HG02943 (cell line): Measurements from ENCODE around the gene RGMB.
A peak's percentile ranks its signal among the peaks of the same experiment; 100 is the strongest.
"Not testable (repeated sequence)": the region's sequence is repeated elsewhere in the genome, so short reads cannot be mapped to it uniquely, and the experiment has no call there.

Source experiments
- ATAC-seq: cut with Tn5 transposase; IDR thresholded peaks from one replicate; pipeline ENCODE4 v1.9.1; 2021; ENCODE audit warnings: mild to moderate bottlenecking, low read depth, moderate library complexity; ENCODE audit not compliant: unreplicated experiment

RGMB gene, protein sequence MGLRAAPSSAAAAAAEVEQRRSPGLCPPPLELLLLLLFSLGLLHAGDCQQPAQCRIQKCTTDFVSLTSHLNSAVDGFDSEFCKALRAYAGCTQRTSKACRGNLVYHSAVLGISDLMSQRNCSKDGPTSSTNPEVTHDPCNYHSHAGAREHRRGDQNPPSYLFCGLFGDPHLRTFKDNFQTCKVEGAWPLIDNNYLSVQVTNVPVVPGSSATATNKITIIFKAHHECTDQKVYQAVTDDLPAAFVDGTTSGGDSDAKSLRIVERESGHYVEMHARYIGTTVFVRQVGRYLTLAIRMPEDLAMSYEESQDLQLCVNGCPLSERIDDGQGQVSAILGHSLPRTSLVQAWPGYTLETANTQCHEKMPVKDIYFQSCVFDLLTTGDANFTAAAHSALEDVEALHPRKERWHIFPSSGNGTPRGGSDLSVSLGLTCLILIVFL

DNA sequence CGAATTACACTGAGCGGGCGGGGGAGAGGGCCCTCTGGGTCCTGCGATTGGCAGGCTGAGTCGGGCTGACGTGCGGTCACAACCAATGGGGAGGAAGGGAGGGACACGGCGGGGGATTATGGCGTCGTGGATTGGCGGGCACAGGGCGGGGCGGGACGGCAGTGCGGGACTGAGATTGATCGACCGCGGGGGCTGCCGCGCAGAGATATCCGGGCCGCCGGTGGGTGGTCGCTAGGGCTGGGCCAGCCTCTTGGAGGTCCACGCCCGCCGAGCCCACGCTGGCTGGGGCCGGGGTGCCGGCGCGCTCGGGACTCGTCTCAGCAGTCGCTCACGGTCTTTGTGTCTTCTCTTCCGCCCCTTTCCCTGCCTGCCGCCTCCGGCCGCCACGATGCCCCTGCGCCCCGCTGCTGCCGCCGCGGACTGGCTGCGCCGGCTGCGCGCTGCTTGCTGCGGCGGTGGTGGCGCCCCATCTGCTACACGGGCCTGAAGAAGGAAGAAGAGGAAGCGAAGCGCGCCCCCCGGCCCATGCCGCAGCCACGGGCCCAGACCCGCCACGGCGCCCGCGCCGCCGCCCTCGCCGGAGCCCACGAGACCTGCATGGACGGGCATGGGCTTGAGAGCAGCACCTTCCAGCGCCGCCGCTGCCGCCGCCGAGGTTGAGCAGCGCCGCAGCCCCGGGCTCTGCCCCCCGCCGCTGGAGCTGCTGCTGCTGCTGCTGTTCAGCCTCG lies at the start of gene RGMB:
Gene RGMB, plus strand, starts transcription at position 200 of the 728 bp plus-strand sequence. Its CDS starts 408 bp downstream, at position 608.
- peak; percentile 91 for ATAC-seq

DNA sequence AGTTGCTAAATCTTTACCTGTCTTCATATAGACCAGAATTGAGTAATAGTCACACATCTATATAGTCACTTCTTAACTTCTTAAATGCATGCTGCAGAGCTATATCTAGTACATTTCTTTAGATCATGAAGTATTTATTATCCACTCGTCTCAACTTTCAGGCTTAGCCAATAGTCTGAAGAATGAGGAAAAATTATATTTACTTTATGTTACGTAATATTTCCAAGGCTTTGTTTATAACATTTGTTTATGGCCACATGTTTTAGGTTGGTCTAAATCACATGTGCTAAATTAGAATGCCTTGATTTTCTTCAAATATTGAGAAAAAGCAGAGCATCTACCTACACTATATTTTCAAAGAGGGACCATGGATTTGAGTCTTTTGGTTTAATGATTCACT lies 47.2 kb upstream of the RGMB start:
- no peak for ATAC-seq

DNA sequence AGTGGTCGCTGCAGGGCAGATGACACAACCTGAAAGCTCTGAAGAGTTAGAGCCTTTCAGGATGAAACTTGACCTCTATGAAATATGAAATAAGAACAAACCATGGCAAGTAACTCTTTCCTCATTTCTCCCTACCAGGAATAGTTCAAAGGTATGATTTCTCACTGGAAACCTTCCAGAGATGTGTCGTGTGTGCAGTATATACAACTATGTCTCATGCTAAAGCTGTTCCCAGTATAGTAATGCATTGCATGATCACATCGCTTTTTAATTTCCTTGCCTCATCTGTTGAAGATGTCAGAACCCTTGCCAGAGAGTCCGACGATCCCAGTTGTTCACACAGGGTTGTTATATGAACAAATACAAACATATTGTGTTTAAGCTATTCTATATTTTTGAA lies 45.8 kb upstream of the RGMB start:
- ATAC-seq: no peak

DNA sequence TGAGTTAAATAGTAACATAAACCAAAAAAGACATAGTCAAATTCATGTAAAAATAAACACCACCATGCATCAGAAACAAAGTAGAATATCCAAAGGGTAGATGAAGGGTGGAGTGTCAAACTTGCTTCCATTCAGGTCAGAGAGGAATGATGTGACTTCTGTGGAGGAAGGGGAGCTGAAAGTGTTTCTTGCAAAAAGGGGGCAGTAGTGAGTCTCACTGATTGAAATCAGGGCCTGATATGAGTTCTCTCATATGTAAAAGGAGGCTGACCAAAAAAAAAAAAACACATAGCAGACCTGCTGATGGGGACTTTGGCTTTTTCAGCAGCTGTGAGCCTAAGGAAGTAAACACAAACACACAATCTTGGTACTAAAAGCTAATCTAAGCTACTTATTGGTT lies 38.8 kb upstream of the RGMB start:
- ATAC-seq: no peak

DNA sequence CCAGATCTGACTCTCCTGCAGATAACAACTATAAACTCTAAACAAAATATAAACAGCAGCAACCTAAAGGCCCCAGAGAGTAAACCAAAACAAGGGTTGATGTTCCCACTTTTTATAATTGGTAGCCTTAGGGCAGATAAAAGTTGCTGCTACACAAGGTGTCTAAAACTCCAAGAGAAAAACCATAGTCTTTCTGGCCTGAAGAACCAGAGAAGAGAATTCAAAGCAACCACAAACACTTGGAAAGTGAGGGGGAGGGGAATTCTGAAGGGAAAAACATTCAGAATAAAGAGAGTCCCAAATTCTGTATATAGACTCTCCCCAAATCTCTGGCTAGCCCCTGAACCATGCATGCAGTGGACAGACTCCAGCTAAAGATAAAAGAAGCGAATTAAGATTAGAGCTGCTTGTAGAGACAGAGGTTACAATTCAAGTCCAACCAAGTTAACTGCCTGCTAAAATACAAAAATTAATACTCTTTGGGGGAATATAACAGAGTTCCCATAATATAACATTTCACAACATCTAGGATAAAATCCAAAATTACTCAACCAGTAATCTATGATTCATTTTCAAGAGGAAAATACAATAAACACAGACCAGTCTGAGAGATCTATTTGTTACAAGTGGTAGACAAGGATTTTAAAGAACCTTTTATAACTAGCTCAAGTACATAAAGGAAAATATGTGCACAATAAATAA lies 37.5 kb upstream of the RGMB start:
- no peak for ATAC-seq

DNA sequence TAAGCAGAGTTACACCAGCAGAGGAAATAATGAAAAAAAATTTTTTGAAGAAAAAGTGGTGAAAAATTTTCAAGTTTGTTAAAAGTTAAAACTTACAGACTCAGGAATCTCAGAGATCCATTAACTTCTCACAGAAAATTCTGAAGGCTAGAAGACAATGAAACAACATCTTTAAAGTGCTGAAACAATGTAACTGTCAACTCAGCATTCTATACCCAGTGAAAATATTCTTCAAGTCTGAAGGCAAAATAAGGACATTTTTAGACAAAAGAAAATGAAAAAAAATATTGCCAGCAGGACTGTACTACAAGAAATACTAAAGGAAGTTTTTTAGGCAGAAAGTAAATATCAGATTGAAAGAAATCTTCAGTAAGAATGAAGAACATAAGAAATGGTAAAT lies 36.7 kb upstream of the RGMB start:
- no peak for ATAC-seq

DNA sequence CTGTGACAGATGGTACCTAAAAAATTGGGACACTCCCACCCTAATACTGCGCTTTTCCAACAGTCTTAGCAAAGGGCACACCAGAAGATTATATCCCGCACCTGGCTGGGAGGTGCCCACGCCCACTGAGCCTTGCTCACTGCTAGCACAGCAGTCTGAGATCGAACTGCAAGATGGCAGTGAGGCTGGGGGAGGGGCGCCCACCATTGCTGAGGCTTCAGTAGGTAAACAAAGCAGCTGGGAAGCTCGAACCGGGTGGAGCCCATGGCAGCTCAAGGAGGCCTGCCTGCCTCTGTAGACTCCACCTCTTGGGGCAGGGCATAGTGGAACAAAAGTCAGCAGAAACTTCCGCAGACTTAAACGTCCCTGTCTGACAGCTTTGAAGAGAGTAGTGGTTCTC lies 36.0 kb upstream of the RGMB start:
- ATAC-seq: not testable (repeated sequence)

DNA sequence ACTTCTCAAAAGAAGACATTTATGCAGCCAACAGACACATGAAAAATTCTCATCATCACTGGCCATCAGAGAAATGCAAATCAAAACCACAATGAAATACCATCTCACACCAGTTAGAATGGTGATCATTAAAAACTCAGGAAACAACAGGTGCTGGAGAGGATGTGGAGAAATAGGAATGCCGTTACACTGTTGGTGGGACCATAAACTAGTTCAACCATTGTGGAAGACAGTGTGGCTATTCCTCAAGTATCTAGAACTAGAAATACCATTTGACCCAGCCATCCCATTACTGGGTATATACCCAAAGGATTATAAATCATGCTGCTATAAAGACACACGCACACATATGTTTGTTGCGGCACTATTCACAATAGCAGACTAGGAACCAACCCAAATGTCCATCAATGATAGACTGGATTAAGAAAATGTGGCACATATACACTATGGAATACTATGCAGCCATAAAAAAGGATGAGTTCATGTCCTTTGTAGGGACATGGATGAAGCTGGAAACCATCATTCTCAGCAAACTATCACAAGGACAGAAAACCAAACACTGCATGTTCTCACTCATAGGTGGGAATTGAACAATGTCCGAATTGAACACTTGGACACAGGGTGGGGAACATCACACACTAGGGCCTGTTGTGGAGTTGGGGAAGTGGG lies 34.8 kb upstream of the RGMB start:
- ATAC-seq: not testable (repeated sequence)

DNA sequence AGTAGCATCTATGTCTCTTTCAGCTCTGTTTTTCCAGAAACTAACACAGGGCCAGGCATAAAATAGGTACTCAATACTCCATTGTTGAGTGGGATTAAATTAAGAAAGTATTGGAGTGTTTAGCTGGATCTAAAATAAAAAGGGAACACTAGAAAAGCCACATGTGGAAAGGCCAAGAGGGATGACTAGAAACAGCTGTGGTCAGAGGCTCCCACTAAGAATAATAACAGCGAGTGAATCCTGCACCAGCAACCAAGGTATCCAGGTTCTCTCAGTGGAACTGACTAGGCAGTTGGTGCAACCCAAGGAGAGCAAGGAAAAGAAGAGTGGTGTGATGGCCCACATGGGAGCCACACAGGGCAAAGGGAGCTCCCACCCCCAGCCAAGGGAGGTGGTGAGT lies 31.5 kb upstream of the RGMB start:
- no peak for ATAC-seq

DNA sequence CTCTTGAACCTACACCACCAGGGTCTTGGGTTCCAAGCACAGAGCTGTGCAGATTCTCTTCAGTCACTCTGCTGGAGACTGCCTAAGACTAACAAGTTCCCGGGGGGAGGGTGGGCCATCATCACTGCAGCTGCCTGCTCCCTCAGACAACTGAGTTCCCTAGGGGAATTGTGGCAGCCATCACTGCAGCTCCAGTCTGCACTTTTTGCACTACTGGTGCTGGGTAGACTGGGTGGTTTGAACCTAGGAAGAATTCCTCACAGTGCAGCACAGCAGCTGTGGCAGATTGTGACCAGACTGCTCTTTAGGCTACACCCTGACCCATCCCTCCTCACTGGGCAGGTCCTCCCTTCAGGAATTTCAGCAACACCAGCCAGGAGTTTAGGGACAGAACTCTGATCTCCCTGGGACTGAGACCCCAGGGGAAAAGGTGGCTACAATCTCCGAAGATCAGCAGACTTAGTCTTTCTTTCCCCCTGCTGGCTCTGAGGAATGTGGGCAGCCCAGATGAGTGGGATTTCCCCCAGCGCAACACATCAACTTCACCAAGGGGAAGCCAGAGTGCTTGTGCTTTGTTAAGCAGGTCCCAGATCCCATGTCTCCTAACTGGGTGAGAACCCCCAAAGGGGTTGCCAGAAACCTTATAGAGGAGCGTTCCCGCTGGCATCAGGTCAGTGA lies 30.9 kb upstream of the RGMB start:
- ATAC-seq: no peak

DNA sequence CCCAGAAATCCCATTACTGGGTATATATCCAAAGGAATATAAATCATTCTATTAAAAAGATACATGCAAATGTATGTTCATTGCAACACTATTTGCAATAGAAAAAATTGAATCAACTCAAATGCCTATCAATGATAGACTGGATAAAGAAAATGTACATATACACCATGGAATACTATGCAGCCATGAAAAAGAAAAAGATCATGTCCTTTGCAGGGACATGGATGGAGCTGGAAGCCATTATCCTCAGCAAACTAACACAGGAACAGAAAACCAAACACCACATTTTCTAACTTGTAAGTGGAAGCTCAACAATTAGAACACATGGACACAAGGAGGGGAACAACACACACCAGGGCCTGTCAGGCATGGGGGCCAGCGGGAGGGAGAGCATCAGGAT lies 25.2 kb upstream of the RGMB start:
- ATAC-seq: not testable (repeated sequence)

DNA sequence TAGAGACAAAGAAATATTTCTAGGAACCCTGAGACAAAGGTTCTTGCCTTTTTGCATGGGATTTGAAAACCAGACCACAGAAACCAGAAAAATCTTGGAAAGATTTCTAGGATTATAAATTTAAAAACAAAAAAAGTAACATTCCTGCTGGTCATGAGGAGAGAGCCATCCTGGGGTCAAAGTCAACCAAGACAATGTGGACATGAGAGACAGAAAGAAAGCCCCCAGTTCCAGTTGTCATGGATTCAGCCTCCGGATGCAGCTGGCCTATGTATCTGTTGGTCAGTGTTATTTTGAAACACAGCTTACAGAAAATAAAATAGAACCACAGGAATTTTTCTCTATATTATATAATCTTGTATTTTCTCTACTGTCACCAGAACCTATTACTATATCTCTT lies 24.4 kb upstream of the RGMB start:
- ATAC-seq: no peak

DNA sequence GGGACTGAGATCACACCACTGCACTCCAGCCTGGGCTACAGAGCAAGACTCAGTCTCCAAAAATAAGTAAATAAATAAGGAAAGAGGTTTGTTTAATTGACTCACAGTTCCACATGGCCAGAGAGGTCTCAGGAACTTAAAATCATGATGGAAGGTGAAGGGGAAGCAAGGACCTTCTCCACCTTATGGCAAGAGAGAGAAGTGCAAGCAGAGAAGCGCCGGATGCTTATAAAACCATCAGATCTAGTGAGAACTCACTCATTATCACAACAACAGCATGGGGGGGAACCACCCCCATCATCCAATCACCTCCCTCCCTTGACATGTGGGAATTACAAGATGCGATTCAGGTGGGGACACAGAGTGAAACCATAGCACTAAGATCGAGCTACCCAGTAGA lies 22.8 kb upstream of the RGMB start:
- ATAC-seq: peak; percentile 59

DNA sequence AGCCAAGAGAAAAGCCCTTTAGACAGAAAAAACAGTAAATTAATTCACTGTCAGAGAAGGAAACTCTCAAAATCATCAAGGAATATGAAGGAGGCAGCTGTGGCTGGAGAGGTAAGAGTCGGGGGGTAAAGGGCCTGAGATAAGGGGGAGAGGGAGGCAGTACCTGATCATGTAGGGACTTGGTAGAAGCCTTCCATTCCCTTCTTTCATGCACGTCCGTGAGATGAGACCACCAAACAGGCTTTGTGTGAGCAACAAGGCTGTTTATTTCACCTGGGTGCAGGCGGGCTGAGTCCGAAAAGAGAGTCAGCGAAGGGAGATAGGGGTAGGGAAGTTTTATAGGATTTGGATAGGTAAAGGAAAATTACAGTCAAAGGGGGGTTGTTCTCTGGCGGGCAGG lies 21.1 kb upstream of the RGMB start:
- ATAC-seq: not testable (repeated sequence)

DNA sequence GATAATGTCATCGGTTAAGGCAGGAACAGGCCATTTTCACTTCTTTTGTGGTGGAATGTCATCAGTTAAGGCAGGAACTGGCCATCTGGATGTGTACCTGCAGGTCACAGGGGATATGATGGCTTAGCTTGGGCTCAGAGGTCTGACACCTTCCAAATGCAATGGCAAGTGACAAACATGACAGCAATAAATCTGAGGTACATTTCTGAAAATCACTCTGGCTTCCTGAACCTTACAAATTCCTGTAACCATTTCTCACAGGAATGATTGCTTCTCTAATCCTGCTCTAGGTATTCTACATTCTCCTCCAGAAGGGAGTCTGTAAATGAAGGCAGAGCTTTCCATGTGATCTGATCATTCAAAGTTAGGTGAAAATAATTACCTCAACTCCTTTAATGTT lies 20.7 kb upstream of the RGMB start:
- ATAC-seq: not testable (repeated sequence)

DNA sequence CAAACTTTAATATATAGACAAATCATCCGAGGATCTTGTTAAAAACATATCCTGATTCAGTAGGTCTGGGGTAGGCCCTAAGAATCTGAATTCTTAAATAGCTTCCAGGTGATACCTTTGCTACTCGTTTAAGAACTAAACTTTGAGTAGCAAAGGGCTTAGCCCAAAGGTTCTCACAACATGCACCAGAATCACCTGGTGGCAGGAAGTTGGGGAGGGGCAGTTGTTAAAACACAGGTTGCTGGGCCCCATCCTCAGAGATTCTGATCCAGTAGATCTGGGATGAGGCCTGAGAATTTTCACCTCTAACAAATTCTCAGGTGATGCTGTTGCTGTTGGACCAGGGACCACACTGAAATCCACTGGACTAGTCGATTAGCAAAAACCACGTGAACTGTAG lies 20.0 kb upstream of the RGMB start:
- ATAC-seq: no peak

DNA sequence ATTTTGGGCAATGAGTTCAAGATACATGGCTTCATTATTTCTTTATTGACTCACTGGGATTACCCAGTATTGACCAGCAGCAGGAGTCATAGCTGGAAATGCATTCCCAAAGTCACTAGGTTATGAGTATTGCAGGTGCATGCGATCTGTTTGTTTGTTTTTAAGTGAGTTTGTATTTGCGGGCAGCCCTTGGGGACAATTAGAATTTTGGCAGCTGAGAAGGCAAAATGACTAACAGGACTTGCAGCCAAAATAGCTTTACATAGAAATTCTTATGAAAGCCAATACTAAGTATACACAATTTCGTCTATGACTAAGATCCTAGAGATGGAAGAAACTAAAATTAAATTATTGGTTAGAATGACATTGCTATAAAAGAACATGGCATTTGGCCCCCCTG lies 18.1 kb upstream of the RGMB start:
- ATAC-seq: no peak

DNA sequence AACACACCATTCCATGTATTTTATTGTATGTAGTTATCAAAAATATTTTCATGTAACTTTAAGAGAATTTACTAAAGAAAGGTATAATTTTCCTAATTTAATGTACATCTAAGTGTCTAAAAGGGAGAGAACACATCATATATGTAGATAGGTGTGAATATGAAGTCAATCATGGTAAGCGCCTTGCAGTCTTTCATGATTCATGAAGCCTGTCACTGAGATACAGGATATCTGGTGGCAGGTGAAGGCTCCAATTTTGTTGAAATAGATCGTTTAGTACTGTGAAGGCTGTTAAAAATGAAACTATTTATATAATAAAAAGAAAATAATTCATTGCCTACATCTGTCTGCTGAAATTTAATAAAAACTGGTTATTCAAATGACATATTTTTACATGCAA lies 15.5 kb upstream of the RGMB start:
- ATAC-seq: no peak

DNA sequence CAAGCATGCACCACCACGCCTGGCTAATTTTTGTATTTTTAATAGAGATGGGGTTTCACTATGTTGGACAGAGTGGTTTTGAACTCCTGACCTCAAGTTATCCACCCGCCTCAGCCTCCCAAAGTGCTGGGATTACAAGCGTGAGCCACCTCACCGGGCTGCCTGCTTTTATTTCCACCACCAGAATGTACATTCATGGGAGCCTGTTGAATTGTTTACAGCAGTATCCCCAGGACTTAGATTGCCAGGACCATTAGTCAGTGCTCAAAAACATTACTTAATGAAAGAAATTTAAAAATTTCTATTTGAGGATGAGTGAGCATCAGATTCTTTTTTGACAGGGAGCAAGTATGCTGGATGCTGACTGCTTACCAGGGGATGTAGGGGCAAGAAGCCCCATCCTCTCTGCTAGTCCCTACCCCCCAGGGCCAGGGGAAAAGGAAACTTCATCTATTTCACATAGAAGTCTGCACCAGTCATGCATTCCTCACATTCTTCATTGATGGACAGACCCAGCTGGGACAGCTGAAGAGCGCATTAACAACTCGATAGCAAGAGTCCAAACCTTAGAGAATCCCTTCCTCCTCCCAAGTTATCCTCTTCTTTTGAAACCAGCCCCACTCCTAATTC lies 10.3 kb upstream of the RGMB start:
- no peak for ATAC-seq

DNA sequence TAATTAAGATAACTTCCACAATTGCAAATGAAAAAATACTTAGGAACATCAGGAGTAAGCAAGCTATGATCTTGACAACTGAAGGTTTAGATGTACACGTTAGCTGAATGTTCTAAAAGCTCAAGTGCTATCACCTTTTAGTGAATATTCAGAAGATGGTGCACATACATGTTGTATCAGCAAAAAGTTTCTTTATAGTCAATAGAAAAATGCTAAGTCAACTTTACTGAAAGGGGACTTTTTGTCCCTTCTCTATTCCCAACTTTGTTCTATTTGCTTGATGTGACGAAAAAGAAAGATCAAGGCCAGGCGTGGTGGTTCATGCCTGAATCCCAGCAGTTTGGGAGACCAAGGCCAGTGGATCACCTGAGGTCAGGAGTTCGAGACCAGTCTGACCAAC lies 7.6 kb upstream of the RGMB start:
- ATAC-seq: no peak
